Heart left ventricle (tissue), 16 donors: ENCODE results near the gene PRKG1. TPM values are rescaled to one million over a fixed set of nuclear protein-coding genes. Genes with fewer than 3 reads are reported as not detected.
A peak's percentile ranks its signal among the peaks of the same experiment; 100 is the strongest.

ENCODE experiments used
- ATAC-seq, 4 donors: fragments of 200-7000 bp; cut with Tn5 transposase; one replicate each; pipeline ENCODE4 v1.9.1; 2020 to 2022; ENCODE audit warnings: moderate library complexity in 4 of 4, mild to moderate bottlenecking in 3 of 4, moderate number of reproducible peaks in 1 of 4
- DNase-seq, 5 donors: peaks; one replicate each; pipeline ENCODE4 v3.0.0-alpha.2; 2020
- H3K27ac ChIP-seq, 12 donors: fragments of 200-600 bp; sonication (generic) in 4 of 12; one replicate each; pipeline versions ENCODE4 v1.5.0 to v1.8.0; 2016 to 2022; ENCODE audit warnings: mild to moderate bottlenecking in 2 of 12
- H3K27me3 ChIP-seq, 9 donors: fragments of 200-600 bp; sonication (generic) in 2 of 9; one replicate each; pipeline versions ENCODE4 v1.5.1 to v1.8.0; 2016 to 2022; ENCODE audit warnings: mild to moderate bottlenecking in 3 of 9
- H3K36me3 ChIP-seq, 9 donors: fragments of 200-600 bp; sonication (generic) in 2 of 9; one replicate each; pipeline versions ENCODE4 v1.5.0 to v1.8.0; 2018 to 2022; ENCODE audit warnings: mild to moderate bottlenecking in 2 of 9
- H3K4me1 ChIP-seq, 12 donors: fragments of 200-600 bp; sonication (generic) in 4 of 12; one replicate each; pipeline versions ENCODE4 v1.5.0 to v1.8.0; 2016 to 2022; ENCODE audit warnings: mild to moderate bottlenecking in 3 of 12
- H3K4me3 ChIP-seq, 12 donors: fragments of 200-600 bp; sonication (generic) in 4 of 12; one replicate each; pipeline versions ENCODE4 v1.5.0 to v1.8.0; 2017 to 2022; ENCODE audit warnings: mild to moderate bottlenecking in 9 of 12, moderate library complexity in 4 of 12
- H3K9me3 ChIP-seq, 12 donors: fragments of 200-600 bp; sonication (generic) in 4 of 12; one replicate each; pipeline versions ENCODE4 v1.5.0 to v1.8.0; 2016 to 2022; ENCODE audit warnings: mild to moderate bottlenecking in 1 of 12
- POLR2A ChIP-seq, 2 donors: fragments of 450-650 bp; IDR thresholded peaks; one replicate each; pipeline ENCODE4 v1.6.1; 2017; ENCODE audit warnings: antibody characterized with exemption in 2 of 2, mild to moderate bottlenecking in 2 of 2, moderate library complexity in 2 of 2
- WGBS, 4 donors: extraction: QIAGEN DNeasy Blood & Tissue Kit in 2 of 4; methylation state at CpG; one replicate each; pipeline versions ENCODE4 v1.1.5 to v1.1.7; 2013 to 2018; 5-methylcytosine and 5-hydroxymethylcytosine counted together
- intact Hi-C, 10 donors: fragments of 100-400 bp; cut with DNase I; formaldehyde crosslinking; loops; one replicate each; pipeline versions ENCODE4 v1.11.1 to v1.14.2; 2022
- polyA plus RNA-seq, 2 donors: library from polyadenylated mRNA; stranded (reverse); fragments of 200-250 nt; gene quantifications; one replicate each; pipeline ENCODE4 v1.2.3, GENCODE V29; 2013
- total RNA-seq, 9 donors: library from RNA; depleted of rRNA in 2 of 9; stranded (reverse); fragments of >200 nt in 2 of 9; fragmentation: NEBNext Ultra II Directional in 3 of 9; extraction: Animal tissue kit (Norgen Biotek cat#: 25700) in 3 of 9; gene quantifications; one replicate each; pipeline versions ENCODE4 v1.1.0 to v1.2.4, GENCODE V29; 2016 to 2023
- TF ChIP-seq, protein P1 (sequence below), 12 donors: fragments of 200-600 bp; sonication (generic) in 4 of 12; IDR thresholded peaks; one replicate each; pipeline versions ENCODE4 v1.5.0 to v1.8.0; 2018 to 2022; ENCODE audit warnings: antibody characterized with exemption in 12 of 12, mild to moderate bottlenecking in 5 of 12
- donor health status: ischemic (EF 13 %, LVEDD 7.1; RV severe dilation, severe dysfunction).
- donor health status: healthy with polysubstance abuse.
- donor health status: DM: no; HTN: yes; CAD: no.
- donor health status: DM: no; HTN: no; CAD: no.
- donor health status: ischemic (EF 25% LVEDD 6.9; RV normal size, moderate dysfunction).
- donor health status: ischemic (EF 25% LVEDD 5.7; RV mildly dilated, moderate dysfunction).
- donor health status: healthy.
- donor health status: DM: yes; HTN: yes; CAD: no.
- donor health status: ischemic (EF 35%, LVEDD 5.7; RV mildly dilated, moderate dysfunction).
- donor health status: nonischemic (EF 11% LVEDD 7.7; RV severe dilation, severe dysfunction).
- donor health status: DM: yes; HTN: yes; CAD: no.
- donor health status: PGD.
- donor health status: ischemic (EF 29% LVEDD 5.4; RV normal size, mild dysfunction).
- donor health status: nonischemic (EF 23%, LVEDD 6.1; RV moderate dilation, normal function).

PRKG1 gene
- total and polyA plus RNA-seq, 11 donors: 5.5 to 37.3 (median 29.3) TPM

- TF ChIP-seq, protein P1, sequence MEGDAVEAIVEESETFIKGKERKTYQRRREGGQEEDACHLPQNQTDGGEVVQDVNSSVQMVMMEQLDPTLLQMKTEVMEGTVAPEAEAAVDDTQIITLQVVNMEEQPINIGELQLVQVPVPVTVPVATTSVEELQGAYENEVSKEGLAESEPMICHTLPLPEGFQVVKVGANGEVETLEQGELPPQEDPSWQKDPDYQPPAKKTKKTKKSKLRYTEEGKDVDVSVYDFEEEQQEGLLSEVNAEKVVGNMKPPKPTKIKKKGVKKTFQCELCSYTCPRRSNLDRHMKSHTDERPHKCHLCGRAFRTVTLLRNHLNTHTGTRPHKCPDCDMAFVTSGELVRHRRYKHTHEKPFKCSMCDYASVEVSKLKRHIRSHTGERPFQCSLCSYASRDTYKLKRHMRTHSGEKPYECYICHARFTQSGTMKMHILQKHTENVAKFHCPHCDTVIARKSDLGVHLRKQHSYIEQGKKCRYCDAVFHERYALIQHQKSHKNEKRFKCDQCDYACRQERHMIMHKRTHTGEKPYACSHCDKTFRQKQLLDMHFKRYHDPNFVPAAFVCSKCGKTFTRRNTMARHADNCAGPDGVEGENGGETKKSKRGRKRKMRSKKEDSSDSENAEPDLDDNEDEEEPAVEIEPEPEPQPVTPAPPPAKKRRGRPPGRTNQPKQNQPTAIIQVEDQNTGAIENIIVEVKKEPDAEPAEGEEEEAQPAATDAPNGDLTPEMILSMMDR (IDR thresholded peaks at IDR 0.05): peak in 4 of 12 donors; percentile 11 to 36 (median 22)
- TF ChIP-seq POLR2A (IDR thresholded peaks at IDR 0.05): no peak
- DNase-seq (no peak), ATAC-seq (peak in 3 of 4 donors; percentile 49 to 61 (median 57))
- intact Hi-C loops: no loop called here
- WGBS, 4 donors: 59 to 82% (median 70%) methylated on average over 1 of the region's 1 CpG
- peaks cover 0 to 35% (median 0%) of the 10 kb centered on the region in 12 donors for H3K9me3 ChIP-seq
- no peaks in the 10 kb centered on the region for H3K36me3 ChIP-seq
- no peak overlapping the region for H3K27ac ChIP-seq
- no peak overlapping the region for H3K4me3 ChIP-seq
- peaks cover 0 to 6% (median 0%) of the 10 kb centered on the region in 12 donors for H3K4me1 ChIP-seq
- H3K27me3 ChIP-seq: no peaks in the 10 kb centered on the region
Measured at GRCh38 chr10:52172581-52172980, 1098.3 kb downstream of the PRKG1 start.

- Histone ChIP-seq H3K4me3 (no peak overlapping the region), H3K4me1 (peaks cover 0 to 2% (median 0%) of the 10 kb centered on the region in 12 donors), H3K27me3 (no peaks in the 10 kb centered on the region), H3K9me3 (peaks cover 0 to 6% (median 0%) of the 10 kb centered on the region in 12 donors), H3K27ac (no peak overlapping the region), H3K36me3 (no peaks in the 10 kb centered on the region)
- ATAC-seq (peak in 1 of 4 donors; percentile 22), DNase-seq (no peak)
- intact Hi-C loops: no loop called here
- TF ChIP-seq POLR2A (IDR thresholded peaks at IDR 0.05): no peak
- TF ChIP-seq, protein P1 (IDR thresholded peaks at IDR 0.05): no peak
Measured at GRCh38 chr10:52185256-52185655, 1111.0 kb downstream of the PRKG1 start.

DNA sequence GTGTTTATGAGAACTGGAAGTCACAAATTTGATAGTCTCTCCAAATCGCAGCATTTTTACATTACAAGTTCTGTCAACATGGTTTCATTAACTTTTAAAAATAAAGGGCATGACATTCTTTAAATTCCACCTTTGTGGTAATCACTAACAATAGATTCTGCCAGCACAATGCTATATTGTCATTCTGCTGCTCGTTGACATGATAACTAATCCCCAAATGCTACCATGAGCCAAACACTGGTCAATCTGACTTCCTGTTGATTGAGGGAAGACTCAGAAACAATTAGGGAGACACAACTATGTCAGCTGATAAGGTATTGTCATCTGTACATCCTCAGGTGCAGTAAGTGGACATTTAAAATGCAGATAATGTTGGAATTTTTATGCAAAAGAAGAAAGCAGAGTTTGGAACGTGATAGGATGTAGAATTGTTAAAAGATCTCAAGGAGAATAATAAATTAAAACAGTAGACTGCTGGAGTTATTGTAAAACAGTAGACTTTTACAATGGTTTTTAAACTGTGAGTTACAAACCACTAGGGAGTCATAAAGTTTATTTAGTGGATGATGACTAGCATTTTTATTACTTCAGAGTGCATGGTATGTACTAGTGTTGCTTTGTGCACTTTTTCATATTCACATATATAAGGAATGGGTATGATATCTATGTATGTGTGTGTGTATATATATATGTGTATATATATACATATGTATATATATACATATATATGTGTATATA lies 1113.4 kb downstream of the PRKG1 start:
- ATAC-seq (no peak), DNase-seq (no peak)
- 38 to 51% (median 44%) methylated on average over 3 of the region's 3 CpGs for WGBS, 4 donors
- H3K36me3 ChIP-seq: no peaks in the 10 kb centered on the region
- intact Hi-C loops: no loop called here
- no peaks in the 10 kb centered on the region for H3K27me3 ChIP-seq
- no peak overlapping the region for H3K27ac ChIP-seq
- TF ChIP-seq, protein P1 (IDR thresholded peaks at IDR 0.05): no peak
- TF ChIP-seq POLR2A (IDR thresholded peaks at IDR 0.05): no peak
- peaks cover 0 to 2% (median 0%) of the 10 kb centered on the region in 12 donors for H3K4me1 ChIP-seq
- no peak overlapping the region for H3K4me3 ChIP-seq
- H3K9me3 ChIP-seq: peaks cover 0 to 5% (median 0%) of the 10 kb centered on the region in 12 donors

DNA sequence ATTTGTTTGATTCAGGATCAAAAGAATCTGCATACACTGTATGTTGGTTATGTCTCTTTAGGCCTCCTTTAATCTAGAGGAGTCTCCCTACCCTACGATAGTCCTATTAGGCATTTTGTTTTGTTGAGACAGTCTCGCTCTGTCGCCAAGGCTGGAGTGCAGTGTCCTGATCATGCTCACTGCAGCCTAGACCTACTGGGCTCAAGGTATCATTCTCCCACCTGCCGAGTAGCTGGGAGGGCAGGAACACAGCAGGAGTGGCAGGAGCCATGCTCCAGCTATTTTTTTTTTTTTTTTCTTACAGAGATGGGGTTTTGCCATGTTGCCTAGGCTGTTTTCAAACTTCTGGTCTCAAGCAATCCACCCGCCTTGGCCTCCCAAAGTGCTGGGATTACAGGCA lies 1116.8 kb downstream of the PRKG1 start:
- no peak for DNase-seq
- no peaks in the 10 kb centered on the region for H3K9me3 ChIP-seq
- H3K27ac ChIP-seq: no peak overlapping the region
- ATAC-seq: no peak
- 85 to 90% (median 89%) methylated on average over 5 of the region's 5 CpGs for WGBS, 4 donors
- intact Hi-C loops: no loop called here
- H3K36me3 ChIP-seq: no peaks in the 10 kb centered on the region
- H3K4me3 ChIP-seq: no peak overlapping the region
- peaks cover 0 to 2% (median 0%) of the 10 kb centered on the region in 12 donors for H3K4me1 ChIP-seq
- no peaks in the 10 kb centered on the region for H3K27me3 ChIP-seq
- TF ChIP-seq POLR2A (IDR thresholded peaks at IDR 0.05): no peak
